HepG2 (cell line): Measurements from ENCODE around the gene ASCL2. TPM values are rescaled to one million over a fixed set of nuclear protein-coding genes. Genes with fewer than 3 reads are reported as not detected.

Experiments
- ATAC-seq: fragments of 200-7000 bp; cut with Tn5 transposase; 3 replicates; pipeline ENCODE4 v1.9.1; 2020; ENCODE audit warnings: mild to moderate bottlenecking, moderate library complexity
- BruUV-seq: library from RNA; stranded (reverse); fragments of 400-500 nt; replicated peaks from 2 replicates; lab custom pipeline; 2021; lab: Mats Ljungman, UMichigan
- CTCF ChIA-PET: fragments of 300-600 bp; formaldehyde crosslinking; extraction: SDS; loops from one replicate; lab custom pipeline; 2021; ENCODE audit warnings: low total read pairs, inconsistent platforms, low intra/inter-chr PET ratio; lab: Yijun Ruan, JAX
- POLR2A ChIA-PET: fragments of 350-600 bp; sonication (Branson Sonifier 250); formaldehyde crosslinking; loops from one replicate; lab custom pipeline; 2020; ENCODE audit warnings: antibody characterized with exemption, inconsistent platforms; lab: Yijun Ruan, JAX
- DNase-seq: peaks from one replicate; pipeline ENCODE4 v3.0.0-alpha.2; 2015; ENCODE audit warnings: low spot score
- FAIRE-seq: peaks from 3 replicates; lab custom pipeline; 2011; peaks lifted over from hg19 to GRCh38; lab: Jason Lieb, UNC
- H2AFZ ChIP-seq: one replicate; pipeline ENCODE4 v1.6.1; 2011; ENCODE audit warnings: low read length, inconsistent platforms
- H3K27ac ChIP-seq: fragments of 300-600 bp; 3 replicates; pipeline ENCODE4 v1.8.0; 2011; ENCODE audit warnings: mixed run types, mild to moderate bottlenecking, mixed read lengths, low read length, inconsistent platforms; ENCODE audit not compliant: insufficient read depth; ENCODE audit errors: extremely low read length
- H3K27me3 ChIP-seq, 2 experiments: fragments of 200-600 bp in 1 of 2; 2 replicates in 1 of 2; 3 replicates in 1 of 2; pipeline versions ENCODE4 v1.6.0 to v1.8.0; 2011; ENCODE audit warnings: low read length in 2 of 2, mild to moderate bottlenecking in 2 of 2, moderate library complexity in 2 of 2, inconsistent platforms in 1 of 2; ENCODE audit not compliant: insufficient read depth in 2 of 2, control insufficient read depth in 1 of 2
- H3K36me3 ChIP-seq, 2 experiments: fragments of 200-600 bp in 1 of 2; replicated peaks in 1 of 2; 2 replicates in 1 of 2; 3 replicates in 1 of 2; pipeline versions ENCODE4 v1.5.1 to v1.8.0; 2011; ENCODE audit warnings: low read length in 2 of 2, inconsistent platforms in 1 of 2; ENCODE audit not compliant: insufficient read depth in 2 of 2, control insufficient read depth in 1 of 2
- H3K4me1 ChIP-seq: 2 replicates; pipeline ENCODE4 v1.5.1; 2012; ENCODE audit warnings: low read length, inconsistent platforms; ENCODE audit not compliant: insufficient read depth
- H3K4me2 ChIP-seq: 2 replicates; pipeline ENCODE4 v1.6.0; 2011; ENCODE audit warnings: low read depth, low read length, inconsistent platforms
- H3K4me3 ChIP-seq, 3 experiments: fragments of 200-600 bp in 1 of 3; sonication (generic), shearing (Covaris generic) in 1 of 3; replicated peaks in 1 of 3; 2 replicates each; pipeline ENCODE4 v1.5.1; 2011 to 2016; ENCODE audit warnings: low read length in 3 of 3, inconsistent platforms in 2 of 3, low read depth in 2 of 3, mild to moderate bottlenecking in 2 of 3, control low read depth in 1 of 3, mixed read lengths in 1 of 3; ENCODE audit not compliant: insufficient read depth in 1 of 3
- H3K79me2 ChIP-seq: one replicate; pipeline ENCODE4 v1.6.1; 2011; ENCODE audit warnings: low read length, inconsistent platforms; ENCODE audit not compliant: insufficient read depth
- H3K9ac ChIP-seq: 2 replicates; pipeline ENCODE4 v1.6.0; 2011; ENCODE audit warnings: mild to moderate bottlenecking, low read depth, low read length, inconsistent platforms; ENCODE audit not compliant: insufficient read depth
- H3K9me3 ChIP-seq: 2 replicates; pipeline ENCODE4 v1.5.1; 2012; ENCODE audit warnings: mild to moderate bottlenecking, low read length
- H4K20me1 ChIP-seq: 2 replicates; pipeline ENCODE4 v1.6.0; 2011; ENCODE audit warnings: inconsistent platforms, mild to moderate bottlenecking, low read length, moderate library complexity; ENCODE audit not compliant: insufficient read depth
- CAMTA2 ChIP-seq: sonication (generic); formaldehyde crosslinking; IDR thresholded peaks from 2 replicates; pipeline ENCODE4 v1.4.0; 2020; ENCODE audit warnings: mild to moderate bottlenecking, missing genetic modification reagents, borderline replicate concordance
- CREB1 ChIP-seq, 2 experiments: fragments of 450-650 bp in 1 of 2; IDR thresholded peaks; 2 replicates each; pipeline ENCODE4 v1.6.1; 2016 to 2017; ENCODE audit warnings: control low read depth in 1 of 2, mild to moderate bottlenecking in 1 of 2, missing compliant biosample characterization in 1 of 2, missing genetic modification characterization in 1 of 2
- FOSL1 ChIP-seq: sonication (generic); formaldehyde crosslinking; IDR thresholded peaks from 2 replicates; pipeline ENCODE4 v1.9.0; 2021; ENCODE audit warnings: missing genetic modification reagents, borderline replicate concordance
- HDAC2 ChIP-seq: sonication (generic); formaldehyde crosslinking; IDR thresholded peaks from 2 replicates; pipeline ENCODE4 v1.4.0; 2020; ENCODE audit warnings: missing genetic modification reagents
- MED13 ChIP-seq: sonication (generic); formaldehyde crosslinking; IDR thresholded peaks from 2 replicates; pipeline ENCODE4 v1.5.0; 2020; ENCODE audit warnings: missing genetic modification reagents
- MTA1 ChIP-seq: sonication (generic); formaldehyde crosslinking; IDR thresholded peaks from 2 replicates; pipeline ENCODE4 v1.4.0; 2020; ENCODE audit warnings: missing genetic modification reagents, mild to moderate bottlenecking, borderline replicate concordance
- RORA ChIP-seq: sonication (generic); formaldehyde crosslinking; IDR thresholded peaks from 2 replicates; pipeline ENCODE4 v1.5.0; 2020; ENCODE audit warnings: mild to moderate bottlenecking, missing genetic modification reagents, moderate library complexity
- ZFY ChIP-seq: sonication (generic); formaldehyde crosslinking; IDR thresholded peaks from 2 replicates; pipeline ENCODE4 v1.4.0; 2020; ENCODE audit warnings: missing genetic modification reagents
- WGBS: methylation state at CpG from one replicate; pipeline ENCODE4 v1.1.6; 2017; ENCODE audit warnings: low lambda C conversion rate; 5-methylcytosine and 5-hydroxymethylcytosine counted together
- in situ Hi-C: cut with HindIII; loops from 2 replicates; pipeline ENCODE4 v1.10.0; 2017; ENCODE audit warnings: low pct_unique_long_range_greater_than_20kb; ENCODE audit not compliant: extremely low pct_ligation_motif_present
- intact Hi-C: fragments of 100-400 bp; cut with micrococcal nuclease; formaldehyde crosslinking; loops from one replicate; pipeline ENCODE4 v1.10.0; 2022; ENCODE audit not compliant: unreplicated experiment
- polyA plus RNA-seq, 8 experiments: library from polyadenylated mRNA; depleted of rRNA in 3 of 8; stranded (reverse) in 7 of 8; unstranded in 1 of 8; fragments of >200 nt; fragmentation: Illumina TruSeq in 4 of 8; extraction: Trizol in 4 of 8; gene quantifications; 2 replicates each; pipeline versions ENCODE4 v1.2.1 to v1.2.3, GENCODE V29; 2011 to 2016; ENCODE audit warnings: low read depth in 4 of 8, missing spikeins in 1 of 8, mixed read lengths in 1 of 8; ENCODE audit not compliant: insufficient read depth in 1 of 8
- total RNA-seq, 5 experiments: library from RNA; depleted of rRNA; stranded (reverse); fragments of >200 nt; fragmentation: Illumina TruSeq; extraction: Trizol; gene quantifications; 2 replicates each; pipeline ENCODE4 v1.2.3, GENCODE V29; 2016; ENCODE audit warnings: low read depth in 1 of 5
- TF ChIP-seq, protein P1 (sequence below): sonication (generic); formaldehyde crosslinking; IDR thresholded peaks from 2 replicates; pipeline ENCODE4 v1.4.0; 2020; ENCODE audit warnings: low read depth, missing genetic modification reagents

ASCL2 gene
- total and polyA plus RNA-seq, 2 of the 13 experiments (the other 11 are each of a cell fraction or from before 2014, with no cell fraction given), result 0.07 TPM; not detected in 1

DNA sequence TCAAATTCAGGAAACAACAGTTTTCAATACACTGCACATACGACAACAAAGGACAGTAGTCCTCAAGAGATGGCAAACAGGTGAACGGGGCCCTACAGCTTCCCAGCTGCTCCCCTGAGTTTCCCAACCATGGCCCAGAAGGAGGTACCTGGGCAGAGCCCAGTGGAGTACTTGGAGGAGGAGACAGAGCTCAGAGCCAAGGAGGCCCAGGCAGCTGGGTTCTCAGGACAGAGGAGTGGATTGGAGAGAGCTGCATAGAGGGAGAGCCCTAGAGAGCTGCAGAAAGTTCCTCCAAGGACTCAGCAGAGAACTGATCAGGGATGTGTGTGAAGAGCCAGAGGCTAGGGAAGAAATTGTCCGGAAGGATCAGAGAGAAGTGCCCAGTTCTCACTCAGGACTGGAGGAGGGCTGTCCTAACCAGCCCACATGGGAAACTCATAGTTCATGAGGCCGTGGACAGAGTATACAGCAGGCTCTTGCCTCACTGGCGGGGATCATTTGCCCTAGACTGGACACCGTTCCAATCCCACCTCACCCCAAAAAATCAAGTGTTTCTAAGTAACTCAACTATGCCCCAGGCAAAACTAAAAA, 7.6 kb upstream of the ASCL2 start:
- POLR2A ChIA-PET, result no interaction called here
- in situ Hi-C loops, result no loop called here

More for the DNA sequence above, 7.6 kb upstream of the ASCL2 start:
- CTCF ChIA-PET, result no interaction called here
- FAIRE-seq, result no peak
- WGBS, result 24% methylated on average over 6 of the region's 6 CpGs
- no peak for DNase-seq
- Histone ChIP-seq H4K20me1 (no peaks in the 10 kb centered on the region), H3K4me3 (no peak overlapping the region), H3K4me1 (no peaks in the 10 kb centered on the region), H3K9ac (no peak overlapping the region), H3K27me3 (peaks cover 1 to 39% of the 10 kb centered on the region in 2 experiments), H3K79me2 (no peaks in the 10 kb centered on the region), H2AFZ (no peak overlapping the region), H3K9me3 (no peaks in the 10 kb centered on the region), H3K36me3 (no peaks in the 10 kb centered on the region), H3K4me2 (no peak overlapping the region), H3K27ac (no peak overlapping the region)
- intact Hi-C loops, result no loop called here
- BruUV-seq, result no TSS peak
- no peak for ATAC-seq
- no peak for TF ChIP-seq CAMTA2 (CRISPR knock-in tag)
- no peak for TF ChIP-seq CREB1 (IDR thresholded peaks at IDR 0.05)
- no peak for TF ChIP-seq CREB1 (CRISPR knock-in tag; IDR thresholded peaks at IDR 0.05)
- no peak for TF ChIP-seq ZFY (CRISPR knock-in tag)
- no peak for TF ChIP-seq FOSL1 (CRISPR knock-in tag)
- TF ChIP-seq, protein P1, sequence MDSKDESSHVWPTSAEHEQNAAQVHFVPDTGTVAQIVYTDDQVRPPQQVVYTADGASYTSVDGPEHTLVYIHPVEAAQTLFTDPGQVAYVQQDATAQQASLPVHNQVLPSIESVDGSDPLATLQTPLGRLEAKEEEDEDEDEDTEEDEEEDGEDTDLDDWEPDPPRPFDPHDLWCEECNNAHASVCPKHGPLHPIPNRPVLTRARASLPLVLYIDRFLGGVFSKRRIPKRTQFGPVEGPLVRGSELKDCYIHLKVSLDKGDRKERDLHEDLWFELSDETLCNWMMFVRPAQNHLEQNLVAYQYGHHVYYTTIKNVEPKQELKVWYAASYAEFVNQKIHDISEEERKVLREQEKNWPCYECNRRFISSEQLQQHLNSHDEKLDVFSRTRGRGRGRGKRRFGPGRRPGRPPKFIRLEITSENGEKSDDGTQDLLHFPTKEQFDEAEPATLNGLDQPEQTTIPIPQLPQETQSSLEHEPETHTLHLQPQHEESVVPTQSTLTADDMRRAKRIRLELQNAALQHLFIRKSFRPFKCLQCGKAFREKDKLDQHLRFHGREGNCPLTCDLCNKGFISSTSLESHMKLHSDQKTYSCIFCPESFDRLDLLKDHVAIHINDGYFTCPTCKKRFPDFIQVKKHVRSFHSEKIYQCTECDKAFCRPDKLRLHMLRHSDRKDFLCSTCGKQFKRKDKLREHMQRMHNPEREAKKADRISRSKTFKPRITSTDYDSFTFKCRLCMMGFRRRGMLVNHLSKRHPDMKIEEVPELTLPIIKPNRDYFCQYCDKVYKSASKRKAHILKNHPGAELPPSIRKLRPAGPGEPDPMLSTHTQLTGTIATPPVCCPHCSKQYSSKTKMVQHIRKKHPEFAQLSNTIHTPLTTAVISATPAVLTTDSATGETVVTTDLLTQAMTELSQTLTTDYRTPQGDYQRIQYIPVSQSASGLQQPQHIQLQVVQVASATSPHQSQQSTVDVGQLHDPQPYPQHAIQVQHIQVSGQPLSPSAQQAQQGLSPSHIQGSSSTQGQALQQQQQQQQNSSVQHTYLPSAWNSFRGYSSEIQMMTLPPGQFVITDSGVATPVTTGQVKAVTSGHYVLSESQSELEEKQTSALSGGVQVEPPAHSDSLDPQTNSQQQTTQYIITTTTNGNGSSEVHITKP (CRISPR knock-in tag), result no peak
- no peak for TF ChIP-seq MTA1
- TF ChIP-seq RORA (CRISPR knock-in tag), result no peak
- no peak for TF ChIP-seq MED13
- TF ChIP-seq HDAC2 (CRISPR knock-in tag), result no peak
